ENCODE results near the gene PSMA5. TPM values are rescaled to one million over a fixed set of nuclear protein-coding genes. Genes with fewer than 3 reads are reported as not detected.

PSMA5 gene
- polyA plus RNA-seq, 1 donor from 2014 or later, result 99.8 TPM

DNA sequence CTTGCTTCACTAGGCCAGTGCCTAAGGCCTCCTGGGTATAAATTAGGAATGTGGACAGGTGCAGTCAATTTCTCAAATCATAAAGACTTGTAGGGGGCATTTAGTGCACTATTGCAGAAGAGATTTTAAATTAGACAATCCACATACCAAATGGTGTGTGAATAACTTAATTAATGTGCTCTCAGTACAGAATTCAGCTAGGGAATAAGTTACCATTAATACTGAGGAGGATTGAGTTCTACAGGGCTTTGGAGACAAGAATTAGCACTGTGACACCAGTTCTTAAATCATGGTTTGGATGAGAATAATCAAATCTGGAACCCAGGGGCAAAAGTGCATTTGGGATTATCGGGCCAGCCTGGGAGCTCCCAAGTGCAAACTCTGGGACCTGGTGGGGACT, 41.8 kb upstream of the PSMA5 start:
- no peak overlapping the region for H3K4me2 ChIP-seq (ENCODE audit: low read length)
- no peaks in the 10 kb centered on the region for H3K79me2 ChIP-seq (replicated peaks; ENCODE audit: insufficient read depth, low read length)
- no peak overlapping the region for H3K9ac ChIP-seq (ENCODE audit: low read length)
- H3K27ac ChIP-seq (ENCODE audit: low read length), result no peak overlapping the region
- H4K20me1 ChIP-seq (ENCODE audit: insufficient read depth), result no peaks in the 10 kb centered on the region
- TF ChIP-seq, protein P1, sequence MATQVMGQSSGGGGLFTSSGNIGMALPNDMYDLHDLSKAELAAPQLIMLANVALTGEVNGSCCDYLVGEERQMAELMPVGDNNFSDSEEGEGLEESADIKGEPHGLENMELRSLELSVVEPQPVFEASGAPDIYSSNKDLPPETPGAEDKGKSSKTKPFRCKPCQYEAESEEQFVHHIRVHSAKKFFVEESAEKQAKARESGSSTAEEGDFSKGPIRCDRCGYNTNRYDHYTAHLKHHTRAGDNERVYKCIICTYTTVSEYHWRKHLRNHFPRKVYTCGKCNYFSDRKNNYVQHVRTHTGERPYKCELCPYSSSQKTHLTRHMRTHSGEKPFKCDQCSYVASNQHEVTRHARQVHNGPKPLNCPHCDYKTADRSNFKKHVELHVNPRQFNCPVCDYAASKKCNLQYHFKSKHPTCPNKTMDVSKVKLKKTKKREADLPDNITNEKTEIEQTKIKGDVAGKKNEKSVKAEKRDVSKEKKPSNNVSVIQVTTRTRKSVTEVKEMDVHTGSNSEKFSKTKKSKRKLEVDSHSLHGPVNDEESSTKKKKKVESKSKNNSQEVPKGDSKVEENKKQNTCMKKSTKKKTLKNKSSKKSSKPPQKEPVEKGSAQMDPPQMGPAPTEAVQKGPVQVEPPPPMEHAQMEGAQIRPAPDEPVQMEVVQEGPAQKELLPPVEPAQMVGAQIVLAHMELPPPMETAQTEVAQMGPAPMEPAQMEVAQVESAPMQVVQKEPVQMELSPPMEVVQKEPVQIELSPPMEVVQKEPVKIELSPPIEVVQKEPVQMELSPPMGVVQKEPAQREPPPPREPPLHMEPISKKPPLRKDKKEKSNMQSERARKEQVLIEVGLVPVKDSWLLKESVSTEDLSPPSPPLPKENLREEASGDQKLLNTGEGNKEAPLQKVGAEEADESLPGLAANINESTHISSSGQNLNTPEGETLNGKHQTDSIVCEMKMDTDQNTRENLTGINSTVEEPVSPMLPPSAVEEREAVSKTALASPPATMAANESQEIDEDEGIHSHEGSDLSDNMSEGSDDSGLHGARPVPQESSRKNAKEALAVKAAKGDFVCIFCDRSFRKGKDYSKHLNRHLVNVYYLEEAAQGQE (IDR thresholded peaks at IDR 0.05; ENCODE audit: borderline replicate concordance), result no peak
- TF ChIP-seq, protein P2, sequence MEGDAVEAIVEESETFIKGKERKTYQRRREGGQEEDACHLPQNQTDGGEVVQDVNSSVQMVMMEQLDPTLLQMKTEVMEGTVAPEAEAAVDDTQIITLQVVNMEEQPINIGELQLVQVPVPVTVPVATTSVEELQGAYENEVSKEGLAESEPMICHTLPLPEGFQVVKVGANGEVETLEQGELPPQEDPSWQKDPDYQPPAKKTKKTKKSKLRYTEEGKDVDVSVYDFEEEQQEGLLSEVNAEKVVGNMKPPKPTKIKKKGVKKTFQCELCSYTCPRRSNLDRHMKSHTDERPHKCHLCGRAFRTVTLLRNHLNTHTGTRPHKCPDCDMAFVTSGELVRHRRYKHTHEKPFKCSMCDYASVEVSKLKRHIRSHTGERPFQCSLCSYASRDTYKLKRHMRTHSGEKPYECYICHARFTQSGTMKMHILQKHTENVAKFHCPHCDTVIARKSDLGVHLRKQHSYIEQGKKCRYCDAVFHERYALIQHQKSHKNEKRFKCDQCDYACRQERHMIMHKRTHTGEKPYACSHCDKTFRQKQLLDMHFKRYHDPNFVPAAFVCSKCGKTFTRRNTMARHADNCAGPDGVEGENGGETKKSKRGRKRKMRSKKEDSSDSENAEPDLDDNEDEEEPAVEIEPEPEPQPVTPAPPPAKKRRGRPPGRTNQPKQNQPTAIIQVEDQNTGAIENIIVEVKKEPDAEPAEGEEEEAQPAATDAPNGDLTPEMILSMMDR (IDR thresholded peaks at IDR 0.05; ENCODE audit: poor library complexity, severe bottlenecking), result no peak
- TF ChIP-seq RAD21 (conservative IDR thresholded peaks at IDR 0.05) (no peak), EP300 (conservative IDR thresholded peaks at IDR 0.05; ENCODE audit: poor library complexity, severe bottlenecking) (no peak), MXI1 (conservative IDR thresholded peaks at IDR 0.05; ENCODE audit: poor library complexity, severe bottlenecking) (no peak)
- H3K36me3 ChIP-seq (ENCODE audit: insufficient read depth, low read length), result no peaks in the 10 kb centered on the region
- no peak overlapping the region for H2AFZ ChIP-seq (ENCODE audit: low read depth, low read length)
- H3F3A ChIP-seq (ENCODE audit: insufficient read depth, low read length, poor library complexity, severe bottlenecking), result no peaks in the 10 kb centered on the region
- H3K27me3 ChIP-seq (ENCODE audit: insufficient read depth, low read depth, low read length), result peaks cover 76% of the 10 kb centered on the region
- H3K4me3 ChIP-seq (ENCODE audit: low read length), result no peak overlapping the region
- no peaks in the 10 kb centered on the region for H3K9me3 ChIP-seq (ENCODE audit: low read length)
- H3K9me2 ChIP-seq (ENCODE audit: insufficient read depth, low read length), result no peaks in the 10 kb centered on the region

DNA sequence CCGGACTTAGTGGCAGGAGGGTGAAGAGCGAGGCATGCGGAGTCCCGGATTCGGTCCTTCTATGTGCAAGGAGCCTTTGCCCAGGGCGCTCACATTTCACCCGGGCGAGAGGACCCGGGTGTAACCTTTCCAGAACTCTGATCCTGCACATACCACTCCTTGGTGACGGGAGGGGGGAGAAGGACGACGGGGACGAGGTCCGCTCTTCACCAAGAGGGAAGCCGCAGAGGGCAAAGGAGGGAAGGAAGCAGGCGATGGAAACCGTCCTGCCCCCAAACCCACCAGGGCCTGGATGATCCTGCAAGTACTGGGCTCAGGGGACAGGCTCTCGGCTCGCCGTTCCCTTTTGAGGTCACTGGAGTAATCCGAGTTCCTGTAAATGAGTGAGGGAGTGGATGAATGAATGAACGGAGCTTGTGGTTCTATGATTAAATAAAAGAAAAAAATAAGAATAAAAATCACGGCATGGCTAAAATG, 41.1 kb upstream of the PSMA5 start:
- H3K27me3 ChIP-seq (ENCODE audit: insufficient read depth, low read depth, low read length), result peaks cover 84% of the 10 kb centered on the region
- TF ChIP-seq MXI1 (conservative IDR thresholded peaks at IDR 0.05; ENCODE audit: poor library complexity, severe bottlenecking), result no peak
- TF ChIP-seq, protein P2 (IDR thresholded peaks at IDR 0.05; ENCODE audit: poor library complexity, severe bottlenecking), result no peak
- no peak for TF ChIP-seq SMC3 (conservative IDR thresholded peaks at IDR 0.05; ENCODE audit: poor library complexity)
- no peak for TF ChIP-seq POLR2AphosphoS5 (IDR thresholded peaks at IDR 0.05)
- TF ChIP-seq EZH2 (IDR thresholded peaks at IDR 0.05; ENCODE audit: borderline replicate concordance, insufficient read depth, low read length, poor library complexity, severe bottlenecking), result no peak
- TF ChIP-seq EP300 (conservative IDR thresholded peaks at IDR 0.05; ENCODE audit: poor library complexity, severe bottlenecking), result no peak
- no peak for TF ChIP-seq RAD21 (conservative IDR thresholded peaks at IDR 0.05)
- TF ChIP-seq, protein P1 (IDR thresholded peaks at IDR 0.05; ENCODE audit: borderline replicate concordance), result no peak
- no peak for TF ChIP-seq TAF1 (IDR thresholded peaks at IDR 0.05; ENCODE audit: low read depth)
- no peak overlapping the region for H3K4me3 ChIP-seq (ENCODE audit: low read length)
- no peaks in the 10 kb centered on the region for H3K36me3 ChIP-seq (ENCODE audit: insufficient read depth, low read length)
- no peaks in the 10 kb centered on the region for H3K9me2 ChIP-seq (ENCODE audit: insufficient read depth, low read length)
- no peak overlapping the region for H3K27ac ChIP-seq (ENCODE audit: low read length)
- H3K4me2 ChIP-seq (ENCODE audit: low read length), result no peak overlapping the region
- no peaks in the 10 kb centered on the region for H3F3A ChIP-seq (ENCODE audit: insufficient read depth, low read length, poor library complexity, severe bottlenecking)
- H3K79me2 ChIP-seq (replicated peaks; ENCODE audit: insufficient read depth, low read length), result no peaks in the 10 kb centered on the region
- no peak overlapping the region for H3K9ac ChIP-seq (ENCODE audit: low read length)
- H4K20me1 ChIP-seq (ENCODE audit: insufficient read depth), result no peaks in the 10 kb centered on the region
- no peak overlapping the region for H2AFZ ChIP-seq (ENCODE audit: low read depth, low read length)
- no peaks in the 10 kb centered on the region for H3K9me3 ChIP-seq (ENCODE audit: low read length)

Data from neural cell (in vitro differentiated cells).